IMR-90 (cell line): ENCODE data around the gene ZNF546. TPM values are rescaled to one million over a fixed set of nuclear protein-coding genes. Genes with fewer than 3 reads are reported as not detected.

Experiments used
- ATAC-seq: fragments of 200-7000 bp; cut with Tn5 transposase; 2 replicates; pipeline ENCODE4 v1.9.1; 2020; ENCODE audit warnings: low read depth, mild to moderate bottlenecking, moderate library complexity
- BruUV-seq: library from RNA; stranded (reverse); fragments of 400-500 nt; replicated peaks from 2 replicates; lab custom pipeline; 2021; lab: Mats Ljungman, UMichigan
- CTCF ChIA-PET: fragments of 300-600 bp; formaldehyde crosslinking; extraction: SDS; loops from one replicate; lab custom pipeline; 2021; ENCODE audit warnings: antibody characterized with exemption; lab: Yijun Ruan, JAX
- POLR2A ChIA-PET: fragments of 300-600 bp; sonication (Branson Sonifier 250); formaldehyde crosslinking; loops from one replicate; lab custom pipeline; 2022; ENCODE audit warnings: antibody characterized with exemption; ENCODE audit not compliant: unreplicated experiment; lab: Charles Lee
- DNase-seq: peaks from one replicate; pipeline ENCODE4 v3.0.0; 2013
- H2AFZ ChIP-seq: replicated peaks from 2 replicates; pipeline ENCODE3; 2013; ENCODE audit warnings: low read length, mild to moderate bottlenecking; ENCODE audit not compliant: poor library complexity
- H2AK5ac ChIP-seq: 2 replicates; pipeline ENCODE4 v1.6.1; 2013; ENCODE audit warnings: low read depth, low read length, inconsistent platforms
- H2AK9ac ChIP-seq: replicated peaks from 2 replicates; pipeline ENCODE3; 2013; ENCODE audit warnings: mild to moderate bottlenecking, low read depth, low read length, moderate library complexity; ENCODE audit not compliant: poor library complexity
- H2BK120ac ChIP-seq: 2 replicates; pipeline ENCODE4 v1.6.1; 2013; ENCODE audit warnings: low read depth, low read length, inconsistent platforms
- H2BK15ac ChIP-seq: 3 replicates; pipeline ENCODE4 v1.6.1; 2013; ENCODE audit warnings: low read depth, low read length, inconsistent platforms
- H2BK20ac ChIP-seq: 2 replicates; pipeline ENCODE4 v1.6.1; 2013; ENCODE audit warnings: low read depth, mild to moderate bottlenecking, inconsistent platforms, low read length, moderate library complexity
- H2BK5ac ChIP-seq: 2 replicates; pipeline ENCODE4 v1.6.1; 2013; ENCODE audit warnings: mild to moderate bottlenecking, low read depth, low read length, inconsistent platforms; ENCODE audit not compliant: poor library complexity, severe bottlenecking
- H3K14ac ChIP-seq: replicated peaks from 2 replicates; pipeline ENCODE4 v1.6.1; 2013; ENCODE audit warnings: low read depth, low read length, inconsistent platforms
- H3K18ac ChIP-seq: 2 replicates; pipeline ENCODE4 v1.6.1; 2013; ENCODE audit warnings: low read depth, low read length, control low read depth
- H3K23ac ChIP-seq: 2 replicates; pipeline ENCODE4 v1.6.1; 2013; ENCODE audit warnings: low read depth, low read length, inconsistent platforms
- H3K27ac ChIP-seq: 2 replicates; pipeline ENCODE4 v1.5.1; 2013; ENCODE audit warnings: mild to moderate bottlenecking, control low read depth, low read length; ENCODE audit not compliant: insufficient read depth
- H3K27me3 ChIP-seq: 2 replicates; pipeline ENCODE4 v1.6.1; 2013; ENCODE audit warnings: low read length; ENCODE audit not compliant: control insufficient read depth, insufficient read depth
- H3K36me3 ChIP-seq: 2 replicates; pipeline ENCODE4 v1.6.1; 2013; ENCODE audit warnings: low read length, mixed read lengths; ENCODE audit not compliant: control insufficient read depth, insufficient read depth
- H3K4ac ChIP-seq: 2 replicates; pipeline ENCODE4 v1.6.1; 2013; ENCODE audit warnings: low read depth, low read length, inconsistent platforms
- H3K4me1 ChIP-seq: 2 replicates; pipeline ENCODE4 v1.6.1; 2013; ENCODE audit warnings: low read length, mixed read lengths; ENCODE audit not compliant: control insufficient read depth, insufficient read depth
- H3K4me2 ChIP-seq: 2 replicates; pipeline ENCODE4 v1.6.1; 2013; ENCODE audit warnings: low read depth, mild to moderate bottlenecking, control low read depth, low read length, moderate library complexity
- H3K4me3 ChIP-seq: 2 replicates; pipeline ENCODE4 v1.5.1; 2013; ENCODE audit warnings: low read depth, mild to moderate bottlenecking, control low read depth, low read length, moderate library complexity; ENCODE audit not compliant: insufficient read depth
- H3K56ac ChIP-seq: 2 replicates; pipeline ENCODE4 v1.6.1; 2013; ENCODE audit warnings: low read length, inconsistent platforms; ENCODE audit not compliant: insufficient read depth; ENCODE audit errors: extremely low read depth
- H3K79me1 ChIP-seq, 2 experiments: 2 replicates each; pipeline ENCODE4 v1.6.1; 2013; ENCODE audit warnings: low read length in 2 of 2, inconsistent platforms in 1 of 2, low read depth in 1 of 2
- H3K9ac ChIP-seq: 2 replicates; pipeline ENCODE4 v1.6.1; 2013; ENCODE audit warnings: low read depth, low read length, control low read depth
- H3K9me1 ChIP-seq: 2 replicates; pipeline ENCODE4 v1.6.1; 2013; ENCODE audit warnings: low read length, inconsistent platforms; ENCODE audit not compliant: insufficient read depth
- H3K9me3 ChIP-seq: 2 replicates; pipeline ENCODE4 v1.6.1; 2013; ENCODE audit warnings: low read length; ENCODE audit not compliant: control insufficient read depth, insufficient read depth
- H4K20me1 ChIP-seq: 2 replicates; pipeline ENCODE4 v1.6.1; 2013; ENCODE audit warnings: low read length, inconsistent platforms; ENCODE audit not compliant: insufficient read depth
- H4K5ac ChIP-seq: 2 replicates; pipeline ENCODE4 v1.6.1; 2013; ENCODE audit warnings: mild to moderate bottlenecking, low read depth, low read length, control low read depth
- H4K8ac ChIP-seq, 2 experiments: 2 replicates each; pipeline ENCODE4 v1.6.1; 2013; ENCODE audit warnings: low read depth in 2 of 2, low read length in 2 of 2, control low read depth in 1 of 2, inconsistent platforms in 1 of 2
- H4K91ac ChIP-seq: 2 replicates; pipeline ENCODE4 v1.6.1; 2013; ENCODE audit warnings: low read depth, low read length, inconsistent platforms; ENCODE audit not compliant: insufficient read depth
- BHLHE40 ChIP-seq: fragments of 150-350 bp; IDR thresholded peaks from 2 replicates; pipeline ENCODE4 v1.6.1; 2016; ENCODE audit warnings: mild to moderate bottlenecking, low read depth, low read length
- CHD1 ChIP-seq: IDR thresholded peaks from 2 replicates; pipeline ENCODE4 v1.6.1; 2012; ENCODE audit warnings: low read depth, low read length, improper control_type of control experiment
- ELK1 ChIP-seq: fragments of 150-350 bp; IDR thresholded peaks from 2 replicates; pipeline ENCODE4 v1.6.1; 2016; ENCODE audit warnings: low read depth, mild to moderate bottlenecking, low read length, moderate library complexity, borderline replicate concordance
- POLR2A ChIP-seq: IDR thresholded peaks from 2 replicates; pipeline ENCODE4 v1.6.1; 2012; ENCODE audit warnings: mild to moderate bottlenecking, low read depth, low read length
- RCOR1 ChIP-seq: IDR thresholded peaks from 2 replicates; pipeline ENCODE4 v1.6.1; 2012; ENCODE audit warnings: mild to moderate bottlenecking, low read length, improper control_type of control experiment; ENCODE audit not compliant: insufficient replicate concordance
- USF2 ChIP-seq: fragments of 150-350 bp; IDR thresholded peaks from 2 replicates; pipeline ENCODE4 v1.6.1; 2017; ENCODE audit warnings: mild to moderate bottlenecking, antibody characterized with exemption, low read length, low read depth
- WGBS, 2 experiments: methylation state at CpG; one replicate each; pipeline versions ENCODE4 v1.1.5 to v1.1.7; 2013; ENCODE audit warnings: missing lambda C conversion rate in 2 of 2; ENCODE audit not compliant: insufficient read length in 1 of 2; ENCODE audit errors: extremely low coverage in 2 of 2; 5-methylcytosine and 5-hydroxymethylcytosine counted together
- dilution Hi-C: fragments of 300-500 bp; cut with HindIII; formaldehyde crosslinking; loops from one replicate; pipeline ENCODE4 v1.14.3; 2018; ENCODE audit warnings: low sequenced_read_pairs; ENCODE audit not compliant: unreplicated experiment
- in situ Hi-C: fragments of 300-500 bp; cut with MboI; formaldehyde crosslinking; loops from 3 replicates; pipeline ENCODE4 v1.14.3; 2019; ENCODE audit warnings: low sequenced_read_pairs, inconsistent platforms, mixed read lengths
- intact Hi-C: fragments of 100-400 bp; cut with micrococcal nuclease; formaldehyde crosslinking; loops from 2 replicates; pipeline ENCODE4 v1.10.0; 2022
- polyA plus RNA-seq, 3 experiments: library from polyadenylated mRNA; depleted of rRNA; stranded (reverse); fragments of >200 nt; gene quantifications; 2 replicates each; pipeline ENCODE4 v1.2.3, GENCODE V29; 2012; ENCODE audit warnings: low replicate concordance in 1 of 3
- total RNA-seq: library from RNA; depleted of rRNA; stranded (reverse); fragments of >200 nt; gene quantifications from 2 replicates; pipeline ENCODE4 v1.2.3, GENCODE V29; 2012

The ZNF546 gene
- total and polyA plus RNA-seq, 2 of the 4 experiments (the other 2 are of a cell fraction): 1.6 to 6.5 TPM

DNA sequence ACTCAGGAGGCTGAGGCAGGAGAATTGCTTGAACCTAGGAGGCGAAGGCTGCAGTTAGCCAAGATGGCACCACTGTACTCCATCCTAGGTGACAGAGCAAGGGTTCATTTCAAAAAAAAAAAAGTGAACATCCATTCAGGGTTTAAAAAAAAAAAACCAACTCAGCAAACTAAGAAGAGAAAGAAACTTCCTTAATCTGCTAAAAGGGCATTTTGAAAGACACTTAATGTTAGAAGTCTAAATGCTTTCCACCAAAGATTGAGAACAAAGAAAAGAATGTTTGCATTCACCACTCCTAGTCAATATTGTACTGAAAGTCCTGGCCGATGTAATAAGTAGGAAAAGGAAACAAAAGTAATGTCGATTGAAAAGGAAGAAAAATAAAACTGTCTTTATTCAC is 33.0 kb upstream of the ZNF546 start:
- no peak overlapping the region for H3K23ac ChIP-seq
- no TSS peak for BruUV-seq
- no peak overlapping the region for H3K27ac ChIP-seq
- intact Hi-C loops: no loop called here
- no CpG with 5 or more reads among the region's 3 CpGs for WGBS, 2 experiments
- H3K4me1 ChIP-seq: no peaks in the 10 kb centered on the region
- dilution Hi-C loops: no loop called here
- H4K5ac ChIP-seq: no peak overlapping the region
- no peak for ATAC-seq
- H2AFZ ChIP-seq: no peak overlapping the region
- H4K20me1 ChIP-seq: no peaks in the 10 kb centered on the region
- no peak overlapping the region for H3K9ac ChIP-seq
- ChIA-PET CTCF (no interaction called here), POLR2A (no interaction called here)
- no peak overlapping the region for H2BK120ac ChIP-seq
- H3K4me2 ChIP-seq: no peak overlapping the region
- in situ Hi-C loops: no loop called here
- no peak overlapping the region for H4K91ac ChIP-seq
- no peak overlapping the region for H3K18ac ChIP-seq
- no peak overlapping the region for H2BK15ac ChIP-seq
- no peak overlapping the region for H3K14ac ChIP-seq
- no peak overlapping the region for H2AK5ac ChIP-seq
- no peak overlapping the region for H2AK9ac ChIP-seq
- no peak overlapping the region for H2BK5ac ChIP-seq
- H3K36me3 ChIP-seq: no peaks in the 10 kb centered on the region
- no peak overlapping the region for H3K4ac ChIP-seq
- DNase-seq: no peak
- no peaks in the 10 kb centered on the region for H3K9me1 ChIP-seq
- TF ChIP-seq USF2 (no peak), BHLHE40 (no peak), POLR2A (no peak), CHD1 (no peak), RCOR1 (no peak), ELK1 (no peak)
- H4K8ac ChIP-seq: no peak overlapping the region
- no peaks in the 10 kb centered on the region for H3K79me1 ChIP-seq
- no peak overlapping the region for H2BK20ac ChIP-seq
- no peaks in the 10 kb centered on the region; the same call in 1 of the 2 replicates for H3K27me3 ChIP-seq
- no peak overlapping the region for H3K56ac ChIP-seq
- H3K9me3 ChIP-seq: no peaks in the 10 kb centered on the region
- no peak overlapping the region for H3K4me3 ChIP-seq
